Measurements from ENCODE around the gene SH3PXD2A.

SH3PXD2A gene

DNA sequence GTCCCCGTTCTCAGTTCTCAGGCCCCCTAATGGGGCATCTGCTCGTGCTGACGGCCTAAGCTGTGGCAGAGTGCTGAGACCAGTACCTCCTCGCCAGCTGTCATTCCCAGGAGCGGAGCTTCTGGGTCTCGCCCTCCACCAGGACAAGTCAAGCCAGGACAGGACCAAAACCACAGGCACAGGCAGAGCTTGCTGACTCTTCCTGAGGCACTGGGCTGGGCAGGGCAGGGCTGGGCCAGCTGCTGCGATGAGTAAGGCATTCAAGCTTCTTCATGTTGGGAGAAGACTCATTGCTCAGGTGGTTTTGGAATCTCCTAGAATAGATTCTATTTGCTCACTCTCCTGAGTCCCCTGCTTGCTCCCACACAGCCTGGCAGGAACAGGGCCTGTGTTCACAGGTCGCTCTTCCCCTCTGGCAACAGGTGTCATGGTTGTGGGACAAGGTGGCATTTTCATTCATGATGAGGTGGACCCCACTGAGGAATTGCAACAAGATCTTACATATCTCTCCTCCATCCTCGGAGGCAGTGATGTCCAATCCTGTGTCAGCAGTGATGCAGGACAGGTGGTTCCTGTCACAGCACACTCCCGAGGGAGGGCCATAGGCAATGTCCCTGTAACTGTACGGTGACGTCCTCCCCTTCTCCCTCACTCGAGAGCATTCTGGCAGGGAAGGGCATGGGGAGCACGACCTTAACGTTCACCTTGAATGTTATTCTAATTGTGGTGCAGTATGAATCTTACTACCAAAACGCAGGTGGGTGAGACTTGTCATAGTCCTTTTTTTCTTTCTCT lies 17.0 kb upstream of the SH3PXD2A start:
- DNase-seq: no peak

DNA sequence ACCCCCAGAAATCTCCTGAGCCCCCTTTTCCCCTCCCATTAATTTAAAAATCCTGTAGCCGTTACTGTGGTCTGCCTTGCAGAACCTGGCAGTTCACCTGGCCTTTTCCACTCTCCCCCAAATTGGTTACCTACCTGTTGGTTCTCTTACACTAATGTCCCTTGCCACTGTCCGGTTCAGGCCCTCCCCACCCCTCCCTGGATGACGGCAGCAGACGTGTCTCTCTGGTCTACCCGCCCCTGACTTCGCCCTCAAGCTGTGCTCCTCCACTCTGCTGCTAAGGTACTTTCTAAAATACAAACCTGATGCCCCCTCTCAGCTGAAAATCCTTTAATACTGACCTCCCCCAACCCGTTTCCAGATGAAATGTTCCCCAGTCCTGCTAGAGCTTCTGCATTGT lies 15.6 kb upstream of the SH3PXD2A start:
- DNase-seq: no peak

DNA sequence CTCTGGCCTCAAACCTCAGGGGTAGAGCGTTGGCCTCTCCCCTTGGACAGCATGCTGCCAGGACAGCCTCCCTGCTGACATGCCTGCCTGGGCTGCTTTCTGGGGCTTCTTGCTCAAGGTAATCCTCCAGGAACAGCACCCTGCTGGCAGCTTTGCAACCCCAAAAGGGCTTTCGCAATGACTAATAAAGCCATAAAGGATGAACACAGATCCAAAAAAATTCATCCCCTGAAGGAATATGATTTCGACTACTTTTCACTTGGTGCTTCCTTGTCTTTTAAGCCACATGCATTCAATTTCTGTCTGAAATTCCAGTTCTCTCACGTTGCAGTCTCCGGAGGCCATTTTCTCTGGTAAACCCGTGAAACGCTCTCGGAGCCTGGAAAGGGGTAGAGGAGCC lies 15.1 kb upstream of the SH3PXD2A start:
- no peak for DNase-seq

DNA sequence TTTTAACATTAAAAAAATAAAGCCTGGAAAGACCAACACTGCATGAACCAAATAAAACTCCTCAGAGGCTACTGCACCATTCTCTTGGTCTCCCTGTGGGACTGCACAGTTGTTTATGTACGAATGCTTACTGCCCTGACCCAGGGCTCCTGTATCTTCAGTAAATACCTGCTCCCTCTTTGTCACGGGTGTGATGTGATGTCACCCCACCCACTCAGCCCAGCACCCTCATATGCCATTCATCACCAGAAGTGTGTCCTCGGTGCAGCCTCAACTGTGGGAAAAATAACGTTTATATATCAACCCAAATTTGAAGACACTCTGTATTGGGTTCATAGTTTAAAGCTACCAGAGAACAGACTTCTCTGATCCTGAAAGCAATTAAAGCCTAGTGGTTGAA lies 14.0 kb upstream of the SH3PXD2A start:
- no peak for DNase-seq

DNA sequence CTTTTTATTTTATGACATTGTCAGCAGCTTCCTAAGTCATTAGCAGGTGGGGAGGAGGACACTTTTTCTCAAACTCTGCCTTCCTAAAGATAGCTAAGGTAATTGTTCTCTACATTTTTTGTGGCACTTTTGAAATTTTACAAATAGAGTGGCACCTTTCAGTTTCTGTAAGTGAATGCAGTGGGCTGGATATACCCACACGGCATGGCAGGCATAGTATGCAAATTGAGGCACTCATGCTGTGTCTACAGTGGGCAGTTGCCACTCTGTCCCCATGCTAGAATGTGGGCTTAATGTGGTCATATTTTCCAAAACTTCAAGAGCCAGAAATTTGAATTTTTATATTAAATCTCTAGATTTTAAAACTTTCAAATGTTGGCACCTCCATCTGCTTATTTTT lies 12.8 kb upstream of the SH3PXD2A start:
- no peak for DNase-seq

DNA sequence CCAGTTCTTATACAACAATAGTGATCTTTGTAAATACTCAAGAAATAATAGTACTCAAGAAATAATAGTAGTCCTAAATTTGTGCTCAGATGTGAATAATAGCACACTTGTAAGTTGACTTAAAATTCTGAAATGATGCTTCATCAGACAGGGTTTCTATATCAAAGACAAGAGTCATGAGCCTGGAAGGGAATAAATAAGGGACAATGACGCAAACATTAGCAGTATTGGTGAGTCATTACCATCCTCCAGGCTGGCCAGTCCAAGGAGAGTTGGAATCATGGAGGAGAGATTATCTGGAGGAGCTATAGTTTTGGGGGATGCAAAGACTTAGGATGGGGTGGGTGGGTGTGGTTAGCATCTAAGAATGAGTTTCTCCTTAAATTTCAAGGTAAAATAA lies 6.1 kb upstream of the SH3PXD2A start:
- no peak for DNase-seq

DNA sequence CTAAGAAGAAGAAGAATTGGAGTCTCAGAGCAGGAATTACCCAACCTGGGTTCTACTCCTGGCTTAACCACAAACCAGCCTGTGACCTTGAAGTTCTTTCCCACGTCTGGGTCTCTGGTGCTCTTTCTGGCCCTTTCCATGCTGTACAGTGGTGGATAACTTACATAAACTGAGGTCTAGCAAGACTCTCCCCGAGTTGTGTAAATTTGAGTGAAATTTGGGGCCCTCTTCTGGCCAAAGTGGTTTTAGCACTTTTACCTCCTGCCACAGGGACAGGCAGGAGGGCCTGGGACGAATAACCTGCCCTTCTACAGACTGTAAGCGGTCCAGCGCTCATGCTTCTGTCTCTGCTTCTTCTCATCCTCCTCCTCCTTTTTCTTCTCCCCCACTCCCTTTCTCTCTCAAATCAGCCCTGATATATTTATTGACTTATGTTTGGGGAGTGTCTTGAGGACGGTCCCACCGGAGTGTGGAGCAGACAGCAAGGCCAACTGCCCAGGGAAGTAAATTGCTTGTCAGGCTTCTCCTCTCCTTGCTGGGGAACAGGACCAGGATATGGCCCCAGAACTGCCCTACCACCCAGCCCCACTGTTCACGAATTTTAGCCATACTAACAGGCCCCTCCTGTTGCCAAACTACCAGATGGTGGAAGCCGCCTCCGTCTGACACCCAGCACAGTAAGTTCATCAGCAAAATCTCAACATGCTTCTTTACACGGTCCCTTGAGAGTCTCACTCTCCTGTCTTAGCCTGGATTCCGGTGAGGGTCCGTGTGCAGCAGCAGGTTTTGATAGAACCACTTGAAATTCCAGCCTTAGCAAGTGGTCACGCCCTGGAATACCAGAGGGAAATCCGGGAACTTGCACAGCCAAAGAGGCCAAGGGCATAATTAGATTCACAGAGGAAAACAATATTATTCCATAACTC lies 4.0 kb upstream of the SH3PXD2A start:
- peak; percentile 39 for DNase-seq

DNA sequence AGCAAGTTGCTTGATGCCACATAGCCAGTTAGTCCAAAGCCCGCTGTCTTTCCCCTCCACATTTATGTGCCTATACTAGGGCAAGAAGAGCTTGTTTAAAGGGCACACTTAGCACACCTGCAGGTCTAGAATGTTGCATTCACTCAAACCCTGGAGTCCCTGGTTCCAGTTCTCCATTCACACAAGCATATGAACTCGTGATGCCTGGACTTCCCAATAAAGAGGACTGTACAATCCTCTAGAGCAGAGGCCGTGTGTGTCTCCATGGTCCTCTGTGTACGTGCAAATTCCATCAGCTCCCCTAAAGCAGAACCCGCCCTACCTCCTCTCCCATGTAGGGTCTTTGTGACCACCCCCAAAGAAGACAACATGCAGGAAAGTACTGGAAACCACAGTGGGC lies 3.0 kb upstream of the SH3PXD2A start:
- no peak for DNase-seq

DNA sequence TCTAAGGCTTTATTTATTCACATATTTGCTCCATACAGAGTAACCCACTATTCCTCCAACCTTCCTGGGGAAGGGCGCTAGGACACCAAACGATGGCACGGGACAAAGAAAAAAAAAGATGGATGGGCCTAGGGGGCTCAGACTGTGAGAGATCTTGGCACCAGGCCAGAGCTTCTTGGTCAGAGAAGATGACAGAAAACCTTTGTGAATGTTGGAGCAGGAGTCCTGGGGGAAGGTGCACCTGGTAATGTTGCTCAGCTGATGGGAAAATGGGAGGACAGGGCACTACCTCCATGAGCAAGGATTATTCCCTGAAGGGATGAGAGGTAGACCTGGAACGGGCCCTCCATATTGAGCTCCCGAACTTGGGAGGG lies 1.4 kb upstream of the SH3PXD2A start:
- DNase-seq: no peak

DNA sequence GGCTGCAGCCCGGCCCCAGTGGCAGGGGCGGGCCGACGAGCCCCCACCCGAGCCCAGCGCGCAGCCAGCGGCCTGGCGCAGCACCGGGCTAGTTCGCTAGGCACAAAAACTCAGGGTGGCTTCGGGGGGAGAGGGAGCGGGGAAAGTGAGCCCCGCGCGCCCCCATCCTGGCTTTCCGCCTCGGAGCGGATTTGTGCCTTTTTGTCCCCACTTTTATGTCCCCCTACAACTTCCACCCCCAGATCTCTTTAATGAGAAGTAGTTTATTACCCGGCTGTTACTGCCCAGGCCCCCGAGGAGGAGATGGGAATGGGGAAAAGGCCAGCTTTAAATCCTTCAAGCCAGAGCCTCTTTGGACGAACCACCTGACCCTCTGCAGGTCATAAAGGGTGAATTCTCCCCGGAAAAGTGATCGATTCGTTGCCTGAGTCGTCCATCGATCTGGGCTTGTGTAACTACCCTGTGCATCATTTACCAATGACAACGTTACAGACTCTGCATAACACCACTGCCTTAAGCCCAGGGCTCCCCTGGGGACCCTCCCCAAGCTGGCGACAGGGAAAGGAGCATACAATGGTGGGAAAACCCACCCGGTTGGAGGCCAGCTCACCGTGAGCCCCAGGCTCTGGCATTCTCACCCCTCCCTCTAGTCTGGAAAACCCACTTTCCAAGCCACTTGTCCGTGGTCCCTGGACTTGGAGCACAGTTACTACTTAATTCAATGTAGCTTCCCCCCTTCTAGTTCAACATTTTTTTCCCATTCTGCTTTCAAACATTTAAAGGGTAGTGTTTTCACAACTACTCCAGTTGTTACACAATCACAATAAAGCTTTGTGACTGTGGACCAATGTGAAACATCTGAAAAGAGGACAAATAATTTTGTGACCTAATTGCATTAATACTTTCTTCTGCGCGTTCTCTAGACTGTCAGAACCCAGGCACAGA lies 748 bp upstream of the SH3PXD2A start:
- no peak for DNase-seq

DNA sequence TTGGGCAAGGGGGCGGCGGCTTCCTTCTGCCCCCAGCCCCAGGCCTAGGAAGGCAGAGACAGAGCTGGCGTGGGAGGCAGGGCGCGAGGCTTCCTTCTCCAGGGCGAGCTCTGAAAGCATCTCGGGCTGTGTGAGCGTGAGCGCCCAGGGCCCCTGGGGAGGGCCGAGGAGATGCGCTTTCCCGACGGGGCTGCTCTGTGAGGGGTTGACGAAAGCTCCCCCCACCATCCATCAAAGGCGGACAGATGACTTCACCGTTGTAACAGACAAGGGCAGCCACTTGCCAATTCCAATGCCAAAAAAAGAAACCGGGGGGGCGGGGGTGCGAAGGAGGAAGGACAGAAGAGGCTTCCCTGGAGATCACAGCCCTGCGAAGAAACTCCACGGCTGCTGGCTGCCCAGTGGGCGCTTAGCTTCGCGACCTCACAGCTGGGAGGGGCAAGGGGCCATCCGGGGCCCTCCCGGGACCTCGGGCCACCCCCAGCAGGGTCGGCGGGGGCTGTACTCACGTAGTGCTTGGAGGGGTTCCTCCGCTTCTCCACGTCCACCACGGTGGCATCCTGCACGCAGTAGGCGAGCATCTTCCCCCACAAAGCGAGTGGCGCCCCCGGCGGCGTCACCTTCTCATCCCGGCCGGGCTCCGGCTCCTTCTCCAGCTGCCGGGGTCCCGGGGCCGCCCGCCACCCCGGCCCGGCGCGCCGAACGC lies 537 bp downstream of the SH3PXD2A start:
- DNase-seq: no peak

DNA sequence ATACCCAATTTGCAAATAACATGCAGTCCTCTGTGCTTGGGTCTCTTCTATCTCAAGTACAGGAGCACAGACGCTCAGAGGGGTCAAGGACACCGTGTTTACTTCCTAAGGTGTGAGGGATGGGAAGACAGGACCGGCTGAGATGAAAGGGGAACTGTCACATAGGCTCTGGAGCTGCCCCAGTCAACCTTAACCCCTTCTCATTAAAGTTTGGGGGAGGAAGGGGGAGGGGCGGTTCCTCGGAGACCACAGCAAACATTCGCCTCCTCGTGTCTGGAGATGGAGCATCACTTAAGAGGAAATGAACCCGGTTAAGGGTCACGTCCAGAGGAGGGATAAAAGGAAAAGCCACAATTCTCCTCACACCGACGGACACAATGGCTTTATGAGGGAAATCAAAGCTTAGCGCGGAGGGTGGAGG lies 1.1 kb downstream of the SH3PXD2A start:
- DNase-seq: no peak

DNA sequence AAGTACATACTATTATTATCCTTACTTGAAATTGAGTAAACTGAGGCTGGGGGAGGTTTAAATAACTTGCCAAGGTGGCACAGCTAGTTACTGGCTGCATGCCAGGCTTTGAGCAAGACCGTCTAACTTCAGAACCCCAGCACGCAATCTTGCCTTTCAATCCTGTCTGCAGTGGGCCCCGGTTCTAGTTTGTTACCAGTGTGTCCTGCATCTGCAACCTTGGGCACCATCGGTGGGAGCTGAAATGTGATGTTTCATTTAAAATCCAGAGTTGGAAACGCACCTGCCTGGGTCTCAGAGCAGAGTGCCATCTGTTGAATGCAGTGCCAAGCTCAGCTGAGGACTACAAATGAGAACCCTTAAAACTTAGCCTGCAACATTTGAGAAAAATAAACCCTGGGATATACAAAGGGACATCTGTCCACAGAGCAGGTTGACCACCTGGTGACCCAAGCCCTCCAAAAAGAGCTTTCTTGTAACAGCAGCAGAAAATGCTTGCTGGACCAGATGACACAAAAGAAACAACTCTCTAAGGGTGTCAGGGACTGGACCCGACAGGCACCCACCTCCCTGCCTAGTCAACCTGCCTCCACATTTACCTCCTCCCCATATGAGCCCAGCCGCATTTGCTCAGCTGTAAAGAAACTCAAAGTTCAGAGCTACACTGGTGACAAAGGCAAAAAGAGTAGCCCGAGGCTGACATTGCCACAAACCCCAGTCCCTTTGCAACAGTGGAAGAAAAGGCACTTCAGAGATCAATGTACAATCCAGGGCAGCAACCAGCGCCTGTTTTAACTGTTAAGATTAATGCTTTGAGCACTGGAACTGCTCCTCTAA lies 1.7 kb downstream of the SH3PXD2A start:
- DNase-seq: no peak

DNA sequence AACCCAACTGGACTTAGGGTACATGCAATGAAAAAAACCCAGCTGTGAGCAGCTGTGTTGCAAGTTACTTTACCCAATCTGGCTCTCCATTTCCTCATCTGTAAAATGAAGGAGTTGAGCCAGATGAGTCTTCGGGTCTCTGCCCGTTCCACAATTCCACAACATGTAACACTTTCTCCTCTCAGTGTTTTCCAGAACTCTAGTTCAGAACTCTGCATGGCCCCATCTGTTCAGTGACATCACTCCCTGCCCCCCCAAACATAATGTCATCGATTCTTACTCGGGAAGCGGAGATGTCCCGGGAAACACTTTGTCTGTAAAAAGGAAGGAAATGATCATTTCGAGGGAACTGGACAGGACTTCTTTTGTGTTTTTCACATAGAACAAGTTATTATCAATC lies 2.5 kb downstream of the SH3PXD2A start:
- DNase-seq: no peak

DNA sequence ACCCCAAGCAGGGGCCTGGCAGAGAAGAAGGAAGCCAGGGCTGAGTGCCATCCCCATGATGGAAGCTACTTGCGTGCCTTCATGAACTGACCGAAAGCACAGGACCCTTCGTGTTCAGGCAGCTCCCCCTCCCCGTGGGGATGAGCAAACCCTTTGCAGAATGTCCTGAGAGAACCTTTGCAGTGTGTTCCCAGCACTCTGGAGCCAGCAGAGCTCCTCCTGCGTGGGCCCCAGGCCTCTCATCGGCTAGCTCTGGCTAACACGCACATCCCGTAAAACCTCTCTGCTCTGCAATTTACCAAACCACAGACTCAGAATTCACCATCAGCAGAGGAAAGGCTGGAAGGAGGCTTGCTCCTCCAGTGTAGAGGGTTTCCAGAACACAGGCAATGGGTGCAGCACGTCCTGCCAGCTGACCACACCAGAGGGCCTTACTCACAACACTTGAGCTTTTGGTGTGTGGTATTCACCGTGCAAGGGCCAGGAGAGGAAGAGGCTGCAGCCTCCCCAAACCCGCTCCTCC lies 3.1 kb downstream of the SH3PXD2A start:
- no peak for DNase-seq

DNA sequence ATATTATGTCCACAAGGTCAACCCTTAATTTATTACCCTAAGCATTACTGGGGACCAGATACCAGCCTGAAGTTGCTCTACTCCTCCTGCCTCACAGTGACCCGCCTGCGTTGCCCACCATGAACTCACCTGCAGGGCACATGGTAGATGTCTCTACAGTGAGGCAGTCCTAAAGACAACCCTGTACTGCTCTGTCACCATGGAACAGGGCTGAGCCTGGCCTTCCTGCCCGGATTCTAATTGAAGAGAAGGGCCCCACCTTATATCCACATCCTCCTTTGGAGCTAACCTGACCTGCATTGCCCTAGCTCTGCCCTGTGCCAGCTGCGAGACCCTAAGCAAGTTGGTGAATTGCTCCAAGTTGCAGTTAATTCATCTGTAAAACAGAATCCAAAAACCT lies 4.1 kb downstream of the SH3PXD2A start:
- DNase-seq: no peak

DNA sequence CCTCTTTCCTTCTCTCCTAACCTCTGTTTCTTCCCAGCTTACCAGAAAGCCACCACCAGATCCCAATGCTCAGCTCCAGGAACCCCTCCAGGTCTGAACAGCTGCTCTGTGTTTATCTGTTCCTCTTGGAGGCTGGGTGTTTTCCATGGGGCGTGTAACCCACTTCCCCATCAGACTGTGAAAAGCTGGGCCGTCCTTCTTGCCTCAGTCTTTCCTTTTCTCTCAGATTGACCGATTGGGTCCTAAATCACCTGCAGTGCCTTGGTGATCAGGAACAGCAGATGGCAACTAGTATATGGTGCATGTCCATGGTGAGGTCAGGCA lies 4.8 kb downstream of the SH3PXD2A start:
- no peak for DNase-seq

DNA sequence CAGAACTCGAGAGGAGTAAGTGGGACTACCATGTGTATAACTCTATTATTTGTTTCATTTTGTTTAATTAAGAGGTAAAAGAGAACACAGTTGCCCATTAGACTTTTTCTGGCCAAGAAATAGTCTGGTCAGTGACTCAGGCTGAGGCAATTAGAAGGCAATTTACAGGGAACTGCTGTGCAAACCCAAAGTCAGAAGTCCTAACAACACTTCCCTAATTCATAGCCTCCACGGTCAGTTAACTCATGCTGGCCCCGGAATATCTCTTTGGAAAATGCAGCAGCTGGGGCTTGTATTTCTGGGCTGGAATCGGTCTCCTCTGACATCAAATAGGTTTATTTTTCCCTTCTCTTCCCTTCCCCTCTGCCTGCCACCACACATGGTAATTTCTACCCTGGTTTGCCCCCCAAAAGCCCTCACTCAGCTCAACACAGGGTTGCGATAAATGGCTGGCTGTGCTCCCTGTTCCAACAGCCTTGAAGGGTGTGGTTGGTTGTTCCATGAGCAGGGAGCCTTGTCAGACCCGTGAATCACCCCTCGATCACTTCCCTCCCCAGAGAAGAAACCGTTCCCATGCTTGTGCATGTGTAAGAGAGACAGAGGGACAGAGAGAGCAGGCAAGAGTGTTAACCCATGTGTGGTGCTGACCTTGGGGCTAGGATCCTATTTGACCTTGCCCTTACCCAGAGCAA lies 5.3 kb downstream of the SH3PXD2A start:
- no peak for DNase-seq

DNA sequence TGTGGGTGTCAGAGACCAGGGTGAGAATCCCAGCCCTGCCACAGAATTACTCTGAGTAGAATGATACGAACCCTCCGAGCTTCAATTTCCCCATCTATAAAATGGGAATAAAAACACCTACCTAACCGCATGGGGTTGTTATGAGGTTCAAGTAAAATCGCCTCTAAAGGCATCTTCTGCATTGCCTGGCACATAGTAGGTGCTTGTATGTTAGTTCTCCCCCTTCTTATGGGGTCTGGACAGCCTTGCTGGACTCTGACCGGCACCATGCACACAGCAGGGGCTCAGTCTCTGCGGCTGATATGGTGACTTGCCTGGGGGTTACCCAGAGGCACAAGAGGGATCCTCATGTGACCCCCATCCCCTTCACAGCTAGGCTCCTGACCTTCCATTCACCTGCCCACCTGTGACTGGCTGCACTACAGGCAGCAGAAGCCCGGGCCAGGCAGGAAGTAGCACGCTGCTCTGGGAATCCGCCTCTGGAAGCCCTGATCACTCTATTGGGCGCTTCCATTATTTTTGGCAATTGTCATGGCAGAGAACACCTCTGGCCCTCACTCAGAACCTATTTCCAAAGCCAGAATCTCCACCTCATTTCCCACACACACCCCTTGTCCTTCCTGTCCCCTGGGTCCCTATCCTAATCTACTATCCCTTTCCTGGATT lies 6.0 kb downstream of the SH3PXD2A start:
- no peak for DNase-seq

DNA sequence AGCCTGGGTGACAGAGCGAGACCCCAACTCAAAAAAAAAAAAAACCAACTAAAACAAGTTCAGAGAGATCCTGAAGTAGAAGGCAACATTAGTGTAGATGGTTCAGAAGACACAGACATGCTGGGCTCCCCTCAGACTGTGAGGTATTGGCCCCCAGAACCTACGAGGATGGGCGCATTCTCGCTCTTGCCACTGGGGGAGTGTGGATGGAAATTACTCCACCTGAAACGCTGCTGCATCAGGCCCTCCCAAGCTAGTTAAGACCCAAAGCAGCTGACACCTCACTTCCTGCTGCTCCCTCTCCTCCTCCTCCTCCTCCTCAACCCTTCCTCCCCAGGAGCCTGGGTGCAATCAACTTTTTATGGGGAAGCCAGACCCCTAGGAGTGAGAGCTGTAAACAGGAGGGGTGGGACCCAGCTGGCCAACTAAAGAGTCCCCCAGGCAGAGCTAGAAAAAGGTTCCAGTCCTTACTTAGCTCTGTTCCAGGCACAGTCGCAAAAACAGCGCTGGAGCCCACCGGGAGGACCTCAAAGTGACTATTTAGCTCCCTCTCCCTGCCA lies 7.4 kb downstream of the SH3PXD2A start:
- no peak for DNase-seq

All from NCI-H1048 (cell line).